ENCODE measurements around the gene TRIM54. TPM values are rescaled to one million over a fixed set of nuclear protein-coding genes. Genes with fewer than 3 reads are reported as not detected.

TRIM54 gene
- total and polyA plus RNA-seq, 2 experiments from 2014 or later, result not detected

DNA sequence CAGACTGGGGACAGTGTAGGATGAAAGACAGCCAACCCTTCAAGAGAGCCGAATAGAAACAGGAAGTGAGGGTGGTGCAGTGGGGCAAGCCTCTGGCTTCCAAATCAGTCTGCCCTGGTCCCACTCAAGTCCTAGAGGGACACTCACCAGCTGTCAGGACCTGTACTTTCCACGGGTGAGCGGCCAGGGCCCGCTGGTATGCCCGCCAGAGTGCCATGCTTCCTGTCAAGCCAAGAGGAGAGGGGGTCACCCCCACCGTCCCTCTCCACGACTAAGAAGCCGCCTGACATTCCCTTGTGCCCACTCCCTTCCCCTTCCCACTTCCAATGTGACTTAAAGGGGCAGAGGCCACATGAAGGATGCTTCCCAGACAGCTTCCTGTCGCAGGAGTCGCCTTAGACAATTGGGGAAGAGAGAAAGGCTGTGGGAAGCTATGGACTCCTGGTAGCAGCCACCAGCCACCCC, 40.1 kb downstream of the TRIM54 start:
- peaks cover 8% of the 10 kb centered on the region for H3K79me2 ChIP-seq
- peaks cover 21% of the 10 kb centered on the region for H3K4me1 ChIP-seq (ENCODE audit: insufficient read depth)
- H3K9me2 ChIP-seq (replicated peaks; ENCODE audit: insufficient read depth), result no peaks in the 10 kb centered on the region
- DNase-seq (ENCODE audit: low spot score), result peak; percentile 44
- H3K27ac ChIP-seq, result peak overlapping the region; percentile 99
- no peaks in the 10 kb centered on the region for H3K27me3 ChIP-seq
- H2AFZ ChIP-seq, result peak overlapping the region; percentile 60
- peak overlapping the region; percentile 94 for H3K4me2 ChIP-seq
- peak overlapping the region; percentile 69 for H3K4me3 ChIP-seq
- no peaks in the 10 kb centered on the region for H3K9me3 ChIP-seq (ENCODE audit: low read depth)
- WGBS (ENCODE audit: low lambda C conversion rate, missing lambda C conversion rate), result 18% methylated on average over 9 of the region's 10 CpGs
- no peaks in the 10 kb centered on the region for H3K36me3 ChIP-seq (replicated peaks; ENCODE audit: insufficient read depth, low read depth)
- no peaks in the 10 kb centered on the region for H4K20me1 ChIP-seq (ENCODE audit: insufficient read depth, poor library complexity, severe bottlenecking)
- TF ChIP-seq EZH2 (IDR thresholded peaks at IDR 0.05; ENCODE audit: borderline replicate concordance) (no peak), EZH2phosphoT487 (IDR thresholded peaks at IDR 0.05; ENCODE audit: low read depth, severe bottlenecking, unreplicated experiment) (no peak)
- TF ChIP-seq, protein P1, sequence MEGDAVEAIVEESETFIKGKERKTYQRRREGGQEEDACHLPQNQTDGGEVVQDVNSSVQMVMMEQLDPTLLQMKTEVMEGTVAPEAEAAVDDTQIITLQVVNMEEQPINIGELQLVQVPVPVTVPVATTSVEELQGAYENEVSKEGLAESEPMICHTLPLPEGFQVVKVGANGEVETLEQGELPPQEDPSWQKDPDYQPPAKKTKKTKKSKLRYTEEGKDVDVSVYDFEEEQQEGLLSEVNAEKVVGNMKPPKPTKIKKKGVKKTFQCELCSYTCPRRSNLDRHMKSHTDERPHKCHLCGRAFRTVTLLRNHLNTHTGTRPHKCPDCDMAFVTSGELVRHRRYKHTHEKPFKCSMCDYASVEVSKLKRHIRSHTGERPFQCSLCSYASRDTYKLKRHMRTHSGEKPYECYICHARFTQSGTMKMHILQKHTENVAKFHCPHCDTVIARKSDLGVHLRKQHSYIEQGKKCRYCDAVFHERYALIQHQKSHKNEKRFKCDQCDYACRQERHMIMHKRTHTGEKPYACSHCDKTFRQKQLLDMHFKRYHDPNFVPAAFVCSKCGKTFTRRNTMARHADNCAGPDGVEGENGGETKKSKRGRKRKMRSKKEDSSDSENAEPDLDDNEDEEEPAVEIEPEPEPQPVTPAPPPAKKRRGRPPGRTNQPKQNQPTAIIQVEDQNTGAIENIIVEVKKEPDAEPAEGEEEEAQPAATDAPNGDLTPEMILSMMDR (IDR thresholded peaks at IDR 0.05; ENCODE audit: poor library complexity), result no peak

DNA sequence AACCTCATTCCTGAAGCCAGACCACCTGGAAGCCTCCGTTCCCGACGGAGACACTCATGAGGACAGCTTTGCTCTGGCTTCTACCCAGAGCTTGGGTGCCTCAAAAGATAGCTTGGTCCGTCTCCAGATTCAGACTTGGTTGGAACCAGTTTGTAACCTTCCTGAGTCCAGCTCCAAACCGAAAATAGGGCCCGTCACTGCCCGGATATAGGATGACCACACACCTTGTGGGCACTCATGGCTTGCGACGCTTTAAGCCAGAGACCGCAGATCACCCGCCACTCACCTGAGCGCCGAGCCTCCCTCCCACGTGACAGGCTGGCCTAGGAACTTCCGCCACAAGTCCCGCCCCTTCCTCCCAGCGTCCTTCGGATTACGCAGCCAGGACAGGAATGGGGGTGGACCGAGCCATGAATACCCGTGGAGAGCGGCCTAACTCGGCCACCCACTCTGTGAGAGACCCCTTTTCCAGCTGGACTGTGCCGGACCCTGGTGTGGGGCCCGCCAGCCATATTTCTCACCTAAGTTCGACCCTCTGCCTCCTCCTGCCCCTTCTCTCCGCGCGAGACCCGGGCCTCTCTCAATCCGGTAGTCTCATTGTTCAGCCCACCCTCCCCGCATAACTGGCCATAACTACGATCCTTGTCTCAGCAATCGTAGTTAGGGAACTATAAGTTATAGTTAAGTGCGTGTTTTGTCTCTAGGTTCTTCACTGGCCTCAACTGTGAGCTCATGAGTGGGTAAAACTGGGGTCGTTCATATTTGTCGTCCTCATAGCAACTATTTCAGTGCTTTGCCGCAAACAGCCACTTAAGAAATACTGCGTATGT, 40.8 kb downstream of the TRIM54 start, which contains the start of gene MPV17:
Gene MPV17, minus strand, starts transcription at position 332 of the 830 bp plus-strand sequence. CDS start 580 bp downstream, outside the sequence.
- Histone ChIP-seq H2AFZ (peak within 1 kb of the TSS; percentile 79), H3K27ac (peak within 1 kb of the TSS; percentile 99), H3K27me3 (no peaks in the 10 kb centered on the region), H3K4me1 (ENCODE audit: insufficient read depth) (peaks cover 21% of the 10 kb centered on the region), H3K4me3 (peak within 1 kb of the TSS; percentile 86), H3K9me2 (replicated peaks; ENCODE audit: insufficient read depth) (no peaks in the 10 kb centered on the region), H3K4me2 (peak within 1 kb of the TSS; percentile 94), H4K20me1 (ENCODE audit: insufficient read depth, poor library complexity, severe bottlenecking) (no peaks in the 10 kb centered on the region), H3K36me3 (replicated peaks; ENCODE audit: insufficient read depth, low read depth) (no peaks in the 10 kb centered on the region), H3K79me2 (peaks cover 8% of the 10 kb centered on the region), H3K9me3 (ENCODE audit: low read depth) (no peaks in the 10 kb centered on the region)
- TF ChIP-seq, protein P1 (IDR thresholded peaks at IDR 0.05; ENCODE audit: poor library complexity), result no peak
- TF ChIP-seq EZH2phosphoT487 (IDR thresholded peaks at IDR 0.05; ENCODE audit: low read depth, severe bottlenecking, unreplicated experiment), result no peak
- TF ChIP-seq EZH2 (IDR thresholded peaks at IDR 0.05; ENCODE audit: borderline replicate concordance), result no peak
- 3% methylated on average over 39 of the region's 39 CpGs for WGBS (ENCODE audit: low lambda C conversion rate, missing lambda C conversion rate)
- DNase-seq (ENCODE audit: low spot score), result peak; percentile 98

GRCh38 chr2:27323596-27324285, 41.5 kb downstream of the TRIM54 start:
- Histone ChIP-seq H3K4me1 (ENCODE audit: insufficient read depth) (peaks cover 21% of the 10 kb centered on the region), H2AFZ (peak overlapping the region; percentile 79), H3K4me3 (peak overlapping the region; percentile 86), H3K27ac (peak overlapping the region; percentile 99), H3K79me2 (peaks cover 8% of the 10 kb centered on the region), H4K20me1 (ENCODE audit: insufficient read depth, poor library complexity, severe bottlenecking) (no peaks in the 10 kb centered on the region), H3K9me3 (ENCODE audit: low read depth) (no peaks in the 10 kb centered on the region), H3K4me2 (peak overlapping the region; percentile 94), H3K36me3 (replicated peaks; ENCODE audit: insufficient read depth, low read depth) (no peaks in the 10 kb centered on the region), H3K9me2 (replicated peaks; ENCODE audit: insufficient read depth) (no peaks in the 10 kb centered on the region), H3K27me3 (no peaks in the 10 kb centered on the region)
- TF ChIP-seq, protein P1 (IDR thresholded peaks at IDR 0.05; ENCODE audit: poor library complexity), result no peak
- no peak for TF ChIP-seq EZH2 (IDR thresholded peaks at IDR 0.05; ENCODE audit: borderline replicate concordance)
- TF ChIP-seq EZH2phosphoT487 (IDR thresholded peaks at IDR 0.05; ENCODE audit: low read depth, severe bottlenecking, unreplicated experiment), result no peak
- no peak for DNase-seq (ENCODE audit: low spot score)
- WGBS (ENCODE audit: low lambda C conversion rate, missing lambda C conversion rate), result 26% methylated on average over 5 of the region's 5 CpGs
